ENCODE measurements around the gene HDAC10.

Gene HDAC10

DNA sequence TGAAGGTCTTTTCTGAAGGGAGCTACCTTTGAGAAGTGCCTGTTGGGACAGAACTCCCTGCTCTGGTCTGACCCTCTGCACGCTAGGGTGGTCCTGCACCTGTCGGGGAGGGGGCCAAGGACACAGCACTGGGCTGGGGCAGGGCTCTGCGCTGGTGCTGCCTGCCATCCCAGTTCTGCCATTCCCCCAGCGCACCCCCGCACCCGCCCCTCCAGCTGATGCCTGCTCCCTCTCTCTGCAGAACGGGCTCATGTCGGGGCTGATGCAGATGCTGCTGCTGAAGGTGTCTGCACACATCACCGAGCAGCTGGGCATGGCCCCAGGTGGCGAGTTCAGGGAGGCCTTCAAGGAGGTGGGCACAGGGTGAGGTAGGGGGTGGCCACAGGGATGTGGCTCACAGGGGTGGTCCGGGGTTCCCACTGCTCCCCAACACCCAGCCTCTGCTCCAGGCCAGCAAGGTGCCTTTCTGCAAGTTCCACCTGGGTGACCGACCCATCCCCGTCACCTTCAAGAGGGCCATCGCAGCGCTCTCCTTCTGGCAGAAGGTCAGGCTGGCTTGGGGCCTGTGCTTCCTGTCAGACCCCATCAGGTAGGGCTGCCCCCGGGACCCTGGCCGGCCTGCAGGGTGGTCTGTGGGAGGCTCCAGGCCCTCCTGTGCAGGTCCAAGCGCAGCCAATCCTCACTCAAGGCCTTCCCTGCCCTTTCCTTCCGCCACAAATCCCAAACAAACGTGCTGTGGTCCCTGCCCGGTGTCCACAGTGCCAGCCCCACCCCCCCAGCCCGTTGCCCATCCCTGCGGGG is 53.9 kb downstream of the HDAC10 start:
- in situ Hi-C loops (cut with MboI; ENCODE audit: low pct_unique_long_range_greater_than_20kb, low sequenced_read_pairs), result no loop called here
- no peak for DNase-seq

DNA sequence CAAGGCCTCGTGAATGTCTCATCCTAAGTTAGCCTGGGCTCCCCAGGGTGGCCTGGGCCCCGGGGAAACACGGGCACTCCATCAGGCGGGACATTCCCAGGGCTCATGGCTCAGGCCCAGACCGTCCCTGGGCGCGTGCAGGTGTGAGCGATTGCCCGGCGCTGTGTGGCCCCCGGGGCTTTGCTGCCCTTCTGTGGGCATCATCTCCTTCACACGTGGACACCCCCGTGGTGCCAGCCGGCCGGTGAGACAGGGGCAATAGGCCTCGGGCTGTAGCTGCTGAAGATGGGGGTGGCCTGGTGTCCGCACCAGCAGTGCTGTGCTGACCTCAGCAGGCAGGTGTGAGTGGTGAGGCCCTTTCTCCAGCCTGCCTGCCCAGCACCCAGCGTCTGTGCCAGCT is 54.8 kb downstream of the HDAC10 start:
- in situ Hi-C loops (cut with MboI; ENCODE audit: low pct_unique_long_range_greater_than_20kb, low sequenced_read_pairs), result no loop called here
- no peak for DNase-seq

Data from KBM-7 (cell line).